GM12878 (cell line): ENCODE measurements around the gene S100A2.

Source experiments
- CHD1 ChIP-seq: IDR thresholded peaks from 2 replicates; pipeline ENCODE4 v1.6.1; 2012; ENCODE audit warnings: low read depth, low read length, improper control_type of control experiment
- FOS ChIP-seq: IDR thresholded peaks from 3 replicates; pipeline ENCODE4 v1.6.1; 2011; ENCODE audit warnings: borderline replicate concordance; ENCODE audit not compliant: insufficient read length; ENCODE audit errors: extremely low read depth
- TAF1 ChIP-seq: IDR thresholded peaks from 2 replicates; pipeline ENCODE4 v1.6.1; 2011; ENCODE audit warnings: mild to moderate bottlenecking, low read depth, low read length, borderline replicate concordance
- YY1 ChIP-seq: IDR thresholded peaks from 2 replicates; pipeline ENCODE4 v1.6.1; 2011; ENCODE audit warnings: low read depth, mild to moderate bottlenecking, low read length
- ZNF24 ChIP-seq: fragments of 450-650 bp; IDR thresholded peaks from 2 replicates; pipeline ENCODE4 v1.6.1; 2017; ENCODE audit warnings: antibody characterized with exemption, mild to moderate bottlenecking
- ZNF274 ChIP-seq: IDR thresholded peaks from one replicate; pipeline ENCODE4 v1.8.0; 2011; ENCODE audit not compliant: insufficient read length, insufficient read depth
- ZSCAN29 ChIP-seq: fragments of 450-650 bp; IDR thresholded peaks from 2 replicates; pipeline ENCODE4 v1.6.1; 2017; ENCODE audit warnings: mild to moderate bottlenecking, moderate library complexity
- TF ChIP-seq, protein P1 (sequence below), 3 experiments: IDR thresholded peaks in 2 of 3; conservative IDR thresholded peaks in 1 of 3; 2 replicates each; pipeline ENCODE4 v1.5.1; 2011; ENCODE audit warnings: low read depth in 3 of 3, low read length in 3 of 3, mild to moderate bottlenecking in 3 of 3, control low read depth in 2 of 3, moderate library complexity in 2 of 3, inconsistent platforms in 1 of 3, mixed read lengths in 1 of 3; ENCODE audit not compliant: control insufficient read depth in 2 of 3, insufficient read depth in 1 of 3; ENCODE audit errors: extremely low read depth in 1 of 3
- TF ChIP-seq, protein P2 (sequence below): fragments of 450-650 bp; IDR thresholded peaks from 2 replicates; pipeline ENCODE4 v1.6.1; 2017; ENCODE audit warnings: mild to moderate bottlenecking

DNA sequence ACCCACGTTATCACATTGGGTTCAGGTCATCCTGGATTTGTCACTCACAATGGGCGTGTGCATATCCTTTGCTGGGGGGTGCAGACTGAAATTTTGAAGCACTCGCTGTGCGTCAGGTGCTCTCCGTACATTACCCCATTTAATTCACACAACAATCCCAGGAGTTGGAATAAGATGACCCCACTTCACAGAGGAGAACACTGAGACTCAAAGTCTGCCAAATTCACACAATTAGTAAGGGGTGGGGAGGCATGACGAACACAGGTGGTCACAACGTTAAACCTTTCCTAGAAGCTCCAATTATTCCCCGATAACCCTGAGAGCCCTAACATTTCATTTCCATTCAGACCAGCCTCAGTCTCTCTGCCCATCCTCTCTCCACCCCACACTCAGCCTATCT lies 3.8 kb upstream of the S100A2 start:
- no peak for TF ChIP-seq ZNF24
- TF ChIP-seq CHD1, result no peak
- no peak for TF ChIP-seq YY1
- TF ChIP-seq, protein P1, sequence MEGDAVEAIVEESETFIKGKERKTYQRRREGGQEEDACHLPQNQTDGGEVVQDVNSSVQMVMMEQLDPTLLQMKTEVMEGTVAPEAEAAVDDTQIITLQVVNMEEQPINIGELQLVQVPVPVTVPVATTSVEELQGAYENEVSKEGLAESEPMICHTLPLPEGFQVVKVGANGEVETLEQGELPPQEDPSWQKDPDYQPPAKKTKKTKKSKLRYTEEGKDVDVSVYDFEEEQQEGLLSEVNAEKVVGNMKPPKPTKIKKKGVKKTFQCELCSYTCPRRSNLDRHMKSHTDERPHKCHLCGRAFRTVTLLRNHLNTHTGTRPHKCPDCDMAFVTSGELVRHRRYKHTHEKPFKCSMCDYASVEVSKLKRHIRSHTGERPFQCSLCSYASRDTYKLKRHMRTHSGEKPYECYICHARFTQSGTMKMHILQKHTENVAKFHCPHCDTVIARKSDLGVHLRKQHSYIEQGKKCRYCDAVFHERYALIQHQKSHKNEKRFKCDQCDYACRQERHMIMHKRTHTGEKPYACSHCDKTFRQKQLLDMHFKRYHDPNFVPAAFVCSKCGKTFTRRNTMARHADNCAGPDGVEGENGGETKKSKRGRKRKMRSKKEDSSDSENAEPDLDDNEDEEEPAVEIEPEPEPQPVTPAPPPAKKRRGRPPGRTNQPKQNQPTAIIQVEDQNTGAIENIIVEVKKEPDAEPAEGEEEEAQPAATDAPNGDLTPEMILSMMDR (IDR thresholded peaks at IDR 0.05 in 2 of 3, conservative IDR thresholded peaks at IDR 0.05 in 1 of 3; ENCODE audit: control insufficient read depth in 2 of 3, extremely low read depth in 1 of 3, insufficient read depth in 1 of 3, low read depth in 3 of 3, low read length in 3 of 3), result no peak
- no peak for TF ChIP-seq FOS
- TF ChIP-seq, protein P2, sequence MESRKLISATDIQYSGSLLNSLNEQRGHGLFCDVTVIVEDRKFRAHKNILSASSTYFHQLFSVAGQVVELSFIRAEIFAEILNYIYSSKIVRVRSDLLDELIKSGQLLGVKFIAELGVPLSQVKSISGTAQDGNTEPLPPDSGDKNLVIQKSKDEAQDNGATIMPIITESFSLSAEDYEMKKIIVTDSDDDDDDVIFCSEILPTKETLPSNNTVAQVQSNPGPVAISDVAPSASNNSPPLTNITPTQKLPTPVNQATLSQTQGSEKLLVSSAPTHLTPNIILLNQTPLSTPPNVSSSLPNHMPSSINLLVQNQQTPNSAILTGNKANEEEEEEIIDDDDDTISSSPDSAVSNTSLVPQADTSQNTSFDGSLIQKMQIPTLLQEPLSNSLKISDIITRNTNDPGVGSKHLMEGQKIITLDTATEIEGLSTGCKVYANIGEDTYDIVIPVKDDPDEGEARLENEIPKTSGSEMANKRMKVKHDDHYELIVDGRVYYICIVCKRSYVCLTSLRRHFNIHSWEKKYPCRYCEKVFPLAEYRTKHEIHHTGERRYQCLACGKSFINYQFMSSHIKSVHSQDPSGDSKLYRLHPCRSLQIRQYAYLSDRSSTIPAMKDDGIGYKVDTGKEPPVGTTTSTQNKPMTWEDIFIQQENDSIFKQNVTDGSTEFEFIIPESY, result no peak
- TF ChIP-seq TAF1, result no peak
- TF ChIP-seq ZNF274, result no peak
- TF ChIP-seq ZSCAN29, result no peak
